Measurements from ENCODE around the gene EPS8L1.
A peak's percentile ranks its signal among the peaks of the same experiment; 100 is the strongest.

EPS8L1 gene

DNA sequence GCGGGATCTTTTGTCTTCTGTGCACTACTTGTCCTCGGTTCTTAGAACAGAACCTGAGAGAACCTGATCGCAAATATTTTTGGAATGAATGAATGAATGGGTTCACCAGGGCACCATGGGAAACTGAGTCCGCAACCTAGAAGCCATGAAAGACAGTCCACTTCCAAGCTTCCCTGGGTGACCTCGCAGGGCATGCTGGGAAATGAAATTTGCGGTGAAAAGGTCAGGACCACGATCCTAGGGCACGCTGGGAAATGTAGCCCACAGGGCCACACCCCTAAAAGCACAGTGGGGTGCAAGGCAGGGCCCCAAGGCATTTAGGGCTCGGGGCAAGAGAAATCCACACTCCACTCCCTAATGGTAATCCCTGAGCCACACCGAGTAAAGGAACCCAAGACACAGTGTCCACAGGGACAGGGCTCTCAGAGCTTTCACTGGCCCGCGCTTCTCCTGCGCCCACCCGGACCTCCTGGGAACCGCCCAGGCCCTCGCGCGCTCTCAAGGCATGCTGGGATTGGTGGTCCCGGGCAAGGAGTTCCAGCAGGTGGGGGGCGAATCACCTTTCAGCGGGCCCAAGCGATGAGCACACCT lies 42.8 kb downstream of the EPS8L1 start:
- DNase-seq (ENCODE audit: low read depth): peak; percentile 41
- no peak for TF ChIP-seq CTCF (IDR thresholded peaks at IDR 0.05; ENCODE audit: insufficient read depth, low read depth, low read length, missing control alignments)
- H3K4me3 ChIP-seq (ENCODE audit: low read depth, low read length): peak overlapping the region; percentile 54

DNA sequence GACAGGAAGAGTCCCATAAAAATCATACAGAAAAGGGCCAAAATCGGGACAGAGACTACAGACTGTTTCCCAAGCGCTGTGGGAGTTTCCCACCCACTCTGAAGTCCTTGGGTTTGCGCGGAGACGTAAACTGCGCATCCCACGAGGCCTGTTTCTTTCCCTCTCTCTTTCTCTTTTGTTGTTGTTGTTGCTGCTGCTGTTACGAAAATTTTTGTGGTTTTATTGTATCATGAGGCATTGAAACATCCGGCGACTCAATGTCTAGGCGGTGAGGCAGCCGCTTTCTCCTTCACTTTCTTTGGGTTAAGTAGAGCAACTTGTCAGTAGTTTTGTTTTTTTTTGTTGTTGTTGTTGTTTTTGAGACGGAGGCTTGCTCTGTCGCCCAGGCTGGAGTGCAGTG lies 43.4 kb downstream of the EPS8L1 start:
- TF ChIP-seq CTCF (IDR thresholded peaks at IDR 0.05; ENCODE audit: insufficient read depth, low read depth, low read length, missing control alignments): no peak
- no peak for DNase-seq (ENCODE audit: low read depth)
- H3K4me3 ChIP-seq (ENCODE audit: low read depth, low read length): no peak overlapping the region

DNA sequence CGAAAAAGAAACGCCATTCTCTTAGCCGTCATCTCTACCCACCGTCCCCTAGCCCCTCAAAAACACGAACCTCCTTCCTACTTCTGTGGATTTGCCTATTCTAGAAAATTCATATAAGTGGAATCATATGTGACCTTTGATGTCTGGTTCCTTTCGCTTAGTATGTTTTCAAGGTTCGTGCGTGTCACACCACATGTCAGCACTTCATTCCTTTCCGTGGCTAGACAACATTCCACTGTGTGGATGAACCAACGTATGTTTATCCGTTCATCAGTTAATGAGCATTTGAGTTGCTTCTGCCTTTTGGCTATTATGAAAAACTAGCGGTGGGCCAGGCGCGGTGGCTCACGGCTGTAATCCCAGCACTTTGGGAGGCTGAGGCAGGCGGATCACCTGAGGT lies 55.8 kb downstream of the EPS8L1 start:
- TF ChIP-seq CTCF (IDR thresholded peaks at IDR 0.05; ENCODE audit: insufficient read depth, low read depth, low read length, missing control alignments): no peak
- no peak overlapping the region for H3K4me3 ChIP-seq (ENCODE audit: low read depth, low read length)
- no peak for DNase-seq (ENCODE audit: low read depth)

- peak; percentile 5 for TF ChIP-seq CTCF (IDR thresholded peaks at IDR 0.05; ENCODE audit: insufficient read depth, low read depth, low read length, missing control alignments)
- H3K4me3 ChIP-seq (ENCODE audit: low read depth, low read length): no peak overlapping the region
- DNase-seq (ENCODE audit: low read depth): no peak
These were observed 56.9 kb downstream of the EPS8L1 start for GRCh38 chr19:55132453-55133129.

DNA sequence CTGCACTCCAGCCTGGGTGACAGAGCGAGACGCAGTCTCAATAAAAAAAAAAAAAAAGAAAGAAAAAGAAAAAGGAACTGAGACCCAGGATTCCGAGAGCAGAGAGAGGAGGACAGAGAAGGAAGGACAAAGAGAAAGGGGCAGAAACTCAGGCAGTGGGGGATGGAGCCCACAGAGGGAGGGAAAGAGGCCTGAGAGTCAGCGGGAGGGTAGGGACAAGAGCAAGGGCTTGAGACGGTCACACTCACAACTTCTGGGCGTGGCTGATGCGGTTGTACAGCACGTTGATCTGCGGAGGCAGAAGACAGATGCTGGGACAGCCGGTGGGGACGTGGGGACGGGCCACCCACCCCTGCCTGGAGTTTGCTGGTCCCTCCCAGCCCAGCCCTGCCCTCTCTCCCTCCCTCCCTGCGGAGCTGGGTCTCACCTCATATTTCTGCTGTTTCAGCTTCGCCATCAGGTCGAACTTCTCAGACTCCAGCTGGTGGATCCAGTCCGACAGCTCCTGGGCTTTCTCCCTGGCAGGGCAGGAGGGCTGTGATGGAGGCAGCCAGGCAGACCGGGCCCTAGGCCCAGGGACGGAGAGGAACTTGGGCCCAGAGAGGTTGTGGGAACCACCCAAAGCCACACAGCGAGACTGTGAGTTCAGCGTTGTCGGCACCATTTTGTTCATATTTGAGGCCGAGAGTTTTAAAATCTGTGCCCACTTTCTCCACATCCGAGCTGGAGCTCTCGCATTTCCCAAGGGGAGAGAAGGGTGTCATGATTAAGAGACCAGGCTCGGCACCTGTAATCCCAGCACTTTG lies 58.2 kb downstream of the EPS8L1 start:
- no peak overlapping the region for H3K4me3 ChIP-seq (ENCODE audit: low read depth, low read length)
- TF ChIP-seq CTCF (IDR thresholded peaks at IDR 0.05; ENCODE audit: insufficient read depth, low read depth, low read length, missing control alignments): no peak
- peak; percentile 55 for DNase-seq (ENCODE audit: low read depth)

GRCh38 chr19:55134736-55135135 lies 59.1 kb downstream of the EPS8L1 start:
- no peak for TF ChIP-seq CTCF (IDR thresholded peaks at IDR 0.05; ENCODE audit: insufficient read depth, low read depth, low read length, missing control alignments)
- DNase-seq (ENCODE audit: low read depth): no peak
- no peak overlapping the region for H3K4me3 ChIP-seq (ENCODE audit: low read depth, low read length)

Data from GM12865 (cell line).